Measurements from ENCODE around the gene CDH2. TPM values are rescaled to one million over a fixed set of nuclear protein-coding genes. Genes with fewer than 3 reads are reported as not detected.

Gene CDH2
- total RNA-seq, 1 experiment from 2014 or later, result 36.2 TPM

DNA sequence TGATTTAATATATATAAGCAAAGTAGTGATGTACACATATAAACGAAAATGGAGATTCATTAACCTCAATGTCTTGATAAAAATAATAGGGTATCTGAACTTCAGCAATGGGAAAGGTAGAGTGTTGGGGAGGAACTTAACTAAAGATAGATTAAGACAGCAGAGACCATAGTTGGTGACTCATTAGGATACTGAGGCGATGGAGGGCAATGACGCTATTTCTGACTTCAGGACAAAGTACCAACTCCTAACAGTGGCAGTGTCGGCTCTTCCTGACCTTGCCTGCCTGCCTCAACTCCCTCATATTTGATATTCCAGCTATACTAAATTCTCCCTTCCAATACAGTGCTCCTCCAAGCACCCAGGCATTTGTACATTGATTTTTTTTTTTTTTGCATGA is 98.6 kb downstream of the CDH2 start:
- no peak overlapping the region for H3K56ac ChIP-seq (ENCODE audit: insufficient read length, low read depth, low read length)
- H3K4me3 Mint-ChIP-seq, result no peak overlapping the region

More for the DNA sequence above, 98.6 kb downstream of the CDH2 start:
- Histone ChIP-seq H2BK120ac (ENCODE audit: low read depth, low read length, poor library complexity, severe bottlenecking) (no peak overlapping the region), H3K23me2 (ENCODE audit: insufficient read length, low read depth, low read length, poor library complexity, severe bottlenecking) (no peaks in the 10 kb centered on the region), H4K20me1 (ENCODE audit: control insufficient read depth, insufficient read depth, insufficient read length) (no peaks in the 10 kb centered on the region), H3K18ac (ENCODE audit: insufficient read length, low read depth, low read length) (no peak overlapping the region), H4K8ac (replicated peaks; ENCODE audit: insufficient read length, low read depth, low read length) (no peak overlapping the region), H3K79me2 (ENCODE audit: insufficient read depth, low read length) (no peaks in the 10 kb centered on the region), H3K4me2 (ENCODE audit: insufficient read depth, insufficient read length, low read length) (no peak overlapping the region), H3K9me3 (ENCODE audit: control insufficient read depth, low read depth, low read length) (no peaks in the 10 kb centered on the region), H2BK20ac (ENCODE audit: low read depth, low read length, poor library complexity, severe bottlenecking) (no peak overlapping the region), H2AFZ (ENCODE audit: low read length) (no peak overlapping the region), H3K27me3 (ENCODE audit: insufficient read depth, low read length) (no peaks in the 10 kb centered on the region), H3K4me1 (ENCODE audit: insufficient read depth, low read length) (peaks cover 5% of the 10 kb centered on the region; the same call in 1 of the 2 replicates), H2BK5ac (ENCODE audit: insufficient read length, low read length) (no peak overlapping the region), H3K23ac (ENCODE audit: insufficient read length, low read depth, low read length) (no peak overlapping the region), H4K5ac (ENCODE audit: insufficient read length, low read depth, low read length) (no peak overlapping the region), H3K9ac (ENCODE audit: extremely low read depth, insufficient read length, low read length) (no peak overlapping the region), H3K14ac (ENCODE audit: insufficient read depth, low read length) (no peak overlapping the region), H3K4ac (ENCODE audit: low read depth, low read length) (no peak overlapping the region), H2BK12ac (ENCODE audit: insufficient read length, low read depth, low read length) (no peak overlapping the region), H3K27ac (ENCODE audit: insufficient read length, low read depth, low read length) (no peak overlapping the region), H2AK5ac (ENCODE audit: insufficient read length, low read length) (no peak overlapping the region), H3K79me1 (ENCODE audit: insufficient read depth, low read depth, low read length, poor library complexity, severe bottlenecking) (no peaks in the 10 kb centered on the region), H4K91ac (ENCODE audit: insufficient read length, low read depth, low read length) (no peak overlapping the region), H3T11ph (ENCODE audit: low read length) (no peak overlapping the region), H2BK15ac (ENCODE audit: low read depth, low read length) (no peak overlapping the region)
- H3K27me3 Mint-ChIP-seq (ENCODE audit: low read depth), result no peaks in the 10 kb centered on the region
- TF ChIP-seq, protein P1, sequence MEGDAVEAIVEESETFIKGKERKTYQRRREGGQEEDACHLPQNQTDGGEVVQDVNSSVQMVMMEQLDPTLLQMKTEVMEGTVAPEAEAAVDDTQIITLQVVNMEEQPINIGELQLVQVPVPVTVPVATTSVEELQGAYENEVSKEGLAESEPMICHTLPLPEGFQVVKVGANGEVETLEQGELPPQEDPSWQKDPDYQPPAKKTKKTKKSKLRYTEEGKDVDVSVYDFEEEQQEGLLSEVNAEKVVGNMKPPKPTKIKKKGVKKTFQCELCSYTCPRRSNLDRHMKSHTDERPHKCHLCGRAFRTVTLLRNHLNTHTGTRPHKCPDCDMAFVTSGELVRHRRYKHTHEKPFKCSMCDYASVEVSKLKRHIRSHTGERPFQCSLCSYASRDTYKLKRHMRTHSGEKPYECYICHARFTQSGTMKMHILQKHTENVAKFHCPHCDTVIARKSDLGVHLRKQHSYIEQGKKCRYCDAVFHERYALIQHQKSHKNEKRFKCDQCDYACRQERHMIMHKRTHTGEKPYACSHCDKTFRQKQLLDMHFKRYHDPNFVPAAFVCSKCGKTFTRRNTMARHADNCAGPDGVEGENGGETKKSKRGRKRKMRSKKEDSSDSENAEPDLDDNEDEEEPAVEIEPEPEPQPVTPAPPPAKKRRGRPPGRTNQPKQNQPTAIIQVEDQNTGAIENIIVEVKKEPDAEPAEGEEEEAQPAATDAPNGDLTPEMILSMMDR (conservative IDR thresholded peaks at IDR 0.05), result no peak
- H3K27ac Mint-ChIP-seq, result no peak overlapping the region
- H3K36me3 Mint-ChIP-seq (ENCODE audit: insufficient read depth in 1 of 3, low read depth in 3 of 3), result no peaks in the 10 kb centered on the region
- peaks cover 13 to 39% of the 10 kb centered on the region in 2 experiments for H3K4me1 Mint-ChIP-seq
- no peak for DNase-seq
- WGBS (ENCODE audit: extremely low coverage, insufficient read length, low lambda C conversion rate), result no CpG with 5 or more reads among the region's 4 CpGs
- no peaks in the 10 kb centered on the region for H3K9me3 Mint-ChIP-seq
